HepG2 (cell line): ENCODE measurements around the gene KISS1R. TPM values are rescaled to one million over a fixed set of nuclear protein-coding genes. Genes with fewer than 3 reads are reported as not detected.

Source experiments
- ATAD3A ChIP-seq: sonication (generic); formaldehyde crosslinking; IDR thresholded peaks from 2 replicates; pipeline ENCODE4 v1.4.0; 2020; ENCODE audit warnings: missing genetic modification reagents
- CREB1 ChIP-seq, 2 experiments: fragments of 450-650 bp in 1 of 2; IDR thresholded peaks; 2 replicates each; pipeline ENCODE4 v1.6.1; 2016 to 2017; ENCODE audit warnings: control low read depth in 1 of 2, mild to moderate bottlenecking in 1 of 2, missing compliant biosample characterization in 1 of 2, missing genetic modification characterization in 1 of 2
- FLYWCH1 ChIP-seq: sonication (generic); formaldehyde crosslinking; IDR thresholded peaks from 2 replicates; pipeline ENCODE4 v1.8.1; 2023; ENCODE audit warnings: mild to moderate bottlenecking, missing genetic modification reagents
- GATAD1 ChIP-seq: IDR thresholded peaks from 2 replicates; pipeline ENCODE4 v1.6.1; 2016; ENCODE audit warnings: missing genetic modification reagents, missing compliant biosample characterization
- KLF16 ChIP-seq, 2 experiments: sonication (generic) in 1 of 2; formaldehyde crosslinking in 1 of 2; IDR thresholded peaks; 2 replicates each; pipeline versions ENCODE4 v1.6.1 to v1.8.0; 2016 to 2023; ENCODE audit warnings: missing genetic modification reagents in 2 of 2, missing compliant biosample characterization in 1 of 2
- NFKB2 ChIP-seq: sonication (generic); formaldehyde crosslinking; IDR thresholded peaks from 2 replicates; pipeline ENCODE4 v1.4.0; 2020; ENCODE audit warnings: missing genetic modification reagents, borderline replicate concordance
- ZNF343 ChIP-seq: sonication (generic); formaldehyde crosslinking; IDR thresholded peaks from 2 replicates; pipeline ENCODE4 v1.4.0; 2020; ENCODE audit warnings: mild to moderate bottlenecking, missing genetic modification reagents
- ZNF441 ChIP-seq: sonication (generic); formaldehyde crosslinking; IDR thresholded peaks from 2 replicates; pipeline ENCODE4 v1.7.0; 2021; ENCODE audit warnings: missing genetic modification reagents, borderline replicate concordance
- ZNF496 ChIP-seq: sonication (generic); formaldehyde crosslinking; IDR thresholded peaks from 2 replicates; pipeline ENCODE4 v1.8.1; 2023; ENCODE audit warnings: mild to moderate bottlenecking, moderate library complexity, missing genetic modification reagents; ENCODE audit not compliant: insufficient replicate concordance
- ZNF749 ChIP-seq: sonication (generic); formaldehyde crosslinking; IDR thresholded peaks from 2 replicates; pipeline ENCODE4 v1.8.0; 2022; ENCODE audit warnings: mild to moderate bottlenecking, missing genetic modification reagents, moderate library complexity, borderline replicate concordance
- polyA plus RNA-seq, 8 experiments: library from polyadenylated mRNA; depleted of rRNA in 3 of 8; stranded (reverse) in 7 of 8; unstranded in 1 of 8; fragments of >200 nt; fragmentation: Illumina TruSeq in 4 of 8; extraction: Trizol in 4 of 8; gene quantifications; 2 replicates each; pipeline versions ENCODE4 v1.2.1 to v1.2.3, GENCODE V29; 2011 to 2016; ENCODE audit warnings: low read depth in 4 of 8, missing spikeins in 1 of 8, mixed read lengths in 1 of 8; ENCODE audit not compliant: insufficient read depth in 1 of 8
- total RNA-seq, 5 experiments: library from RNA; depleted of rRNA; stranded (reverse); fragments of >200 nt; fragmentation: Illumina TruSeq; extraction: Trizol; gene quantifications; 2 replicates each; pipeline ENCODE4 v1.2.3, GENCODE V29; 2016; ENCODE audit warnings: low read depth in 1 of 5
- TF ChIP-seq, protein P1 (sequence below): sonication (generic); formaldehyde crosslinking; IDR thresholded peaks from 2 replicates; pipeline ENCODE4 v1.4.0; 2020; ENCODE audit warnings: missing genetic modification reagents, borderline replicate concordance
- TF ChIP-seq, protein P2 (sequence below): sonication (generic); formaldehyde crosslinking; IDR thresholded peaks from 2 replicates; pipeline ENCODE4 v1.4.0; 2020; ENCODE audit warnings: missing genetic modification reagents
- TF ChIP-seq, protein P3 (sequence below): sonication (generic); formaldehyde crosslinking; IDR thresholded peaks from 2 replicates; pipeline ENCODE4 v1.4.0; 2020; ENCODE audit warnings: mild to moderate bottlenecking, missing genetic modification reagents
- TF ChIP-seq, protein P4 (sequence below): sonication (generic); formaldehyde crosslinking; IDR thresholded peaks from 2 replicates; pipeline ENCODE4 v1.4.0; 2020; ENCODE audit warnings: mild to moderate bottlenecking, missing genetic modification reagents
- TF ChIP-seq, protein P5 (sequence below): sonication (generic); formaldehyde crosslinking; IDR thresholded peaks from 2 replicates; pipeline ENCODE4 v1.5.1; 2020; ENCODE audit warnings: mild to moderate bottlenecking, missing genetic modification reagents, borderline replicate concordance

Gene KISS1R
- total and polyA plus RNA-seq, 2 of the 13 experiments (the other 11 are each of a cell fraction or from before 2014, with no cell fraction given): 1.1 to 10.2 TPM

DNA sequence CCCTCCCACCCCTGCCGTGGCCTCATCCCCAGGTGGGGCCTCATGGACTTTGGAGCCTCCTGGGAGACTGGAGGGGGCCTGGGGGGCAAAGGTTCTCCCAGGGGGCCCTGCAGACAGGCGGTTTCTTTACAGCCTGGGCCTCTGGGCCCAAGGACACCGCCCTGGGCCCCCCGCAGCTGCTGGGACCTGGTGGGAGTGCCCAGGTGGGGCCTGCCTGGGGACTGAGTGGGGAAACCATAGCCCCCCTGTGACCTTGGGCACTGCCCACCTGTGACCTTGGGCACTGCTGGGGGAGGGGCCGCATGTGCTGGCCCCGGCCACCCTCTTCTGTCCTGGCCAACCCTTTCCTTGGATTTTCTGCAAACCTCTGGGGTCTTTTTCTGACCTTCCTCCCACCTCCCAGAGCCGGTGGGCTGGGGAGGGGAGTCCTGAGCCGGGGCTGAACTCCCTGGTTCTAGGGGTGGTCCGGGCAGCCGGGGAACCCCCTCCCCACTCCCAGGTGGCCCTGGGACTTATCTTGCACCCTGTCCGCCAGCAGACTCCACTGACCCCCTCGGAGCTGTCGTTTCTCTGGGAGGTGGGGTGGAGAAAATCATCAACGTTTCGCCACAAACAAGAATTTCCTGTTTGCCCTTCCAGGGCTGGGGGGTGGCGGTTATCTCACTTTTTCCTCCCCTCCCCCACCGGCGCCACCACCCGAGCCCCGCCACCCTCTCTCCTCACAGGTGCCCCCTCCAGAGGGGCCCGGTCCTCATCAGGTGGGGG, 35.7 kb downstream of the KISS1R start (continued):
- TF ChIP-seq, protein P1, sequence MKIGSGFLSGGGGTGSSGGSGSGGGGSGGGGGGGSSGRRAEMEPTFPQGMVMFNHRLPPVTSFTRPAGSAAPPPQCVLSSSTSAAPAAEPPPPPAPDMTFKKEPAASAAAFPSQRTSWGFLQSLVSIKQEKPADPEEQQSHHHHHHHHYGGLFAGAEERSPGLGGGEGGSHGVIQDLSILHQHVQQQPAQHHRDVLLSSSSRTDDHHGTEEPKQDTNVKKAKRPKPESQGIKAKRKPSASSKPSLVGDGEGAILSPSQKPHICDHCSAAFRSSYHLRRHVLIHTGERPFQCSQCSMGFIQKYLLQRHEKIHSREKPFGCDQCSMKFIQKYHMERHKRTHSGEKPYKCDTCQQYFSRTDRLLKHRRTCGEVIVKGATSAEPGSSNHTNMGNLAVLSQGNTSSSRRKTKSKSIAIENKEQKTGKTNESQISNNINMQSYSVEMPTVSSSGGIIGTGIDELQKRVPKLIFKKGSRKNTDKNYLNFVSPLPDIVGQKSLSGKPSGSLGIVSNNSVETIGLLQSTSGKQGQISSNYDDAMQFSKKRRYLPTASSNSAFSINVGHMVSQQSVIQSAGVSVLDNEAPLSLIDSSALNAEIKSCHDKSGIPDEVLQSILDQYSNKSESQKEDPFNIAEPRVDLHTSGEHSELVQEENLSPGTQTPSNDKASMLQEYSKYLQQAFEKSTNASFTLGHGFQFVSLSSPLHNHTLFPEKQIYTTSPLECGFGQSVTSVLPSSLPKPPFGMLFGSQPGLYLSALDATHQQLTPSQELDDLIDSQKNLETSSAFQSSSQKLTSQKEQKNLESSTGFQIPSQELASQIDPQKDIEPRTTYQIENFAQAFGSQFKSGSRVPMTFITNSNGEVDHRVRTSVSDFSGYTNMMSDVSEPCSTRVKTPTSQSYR: peak; percentile 97
- TF ChIP-seq ZNF496 (CRISPR knock-in tag) (no peak), KLF16 (CRISPR knock-in tag; IDR thresholded peaks at IDR 0.05) (peak in 1 of 2 experiments; percentile 95; a peak in 1 of 4 replicates), ZNF749 (CRISPR knock-in tag) (no peak), CREB1 (IDR thresholded peaks at IDR 0.05) (no peak), CREB1 (CRISPR knock-in tag; IDR thresholded peaks at IDR 0.05) (peak; percentile 77; the same call in 1 of the 2 replicates), FLYWCH1 (CRISPR knock-in tag) (no peak), NFKB2 (CRISPR knock-in tag) (peak; percentile 84; the same call in 1 of the 2 replicates), ZNF343 (CRISPR knock-in tag) (no peak), ATAD3A (CRISPR knock-in tag) (no peak), GATAD1 (CRISPR knock-in tag) (peak; percentile 75), ZNF441 (CRISPR knock-in tag) (no peak; the same call in 1 of the 2 replicates)
- TF ChIP-seq, protein P2, sequence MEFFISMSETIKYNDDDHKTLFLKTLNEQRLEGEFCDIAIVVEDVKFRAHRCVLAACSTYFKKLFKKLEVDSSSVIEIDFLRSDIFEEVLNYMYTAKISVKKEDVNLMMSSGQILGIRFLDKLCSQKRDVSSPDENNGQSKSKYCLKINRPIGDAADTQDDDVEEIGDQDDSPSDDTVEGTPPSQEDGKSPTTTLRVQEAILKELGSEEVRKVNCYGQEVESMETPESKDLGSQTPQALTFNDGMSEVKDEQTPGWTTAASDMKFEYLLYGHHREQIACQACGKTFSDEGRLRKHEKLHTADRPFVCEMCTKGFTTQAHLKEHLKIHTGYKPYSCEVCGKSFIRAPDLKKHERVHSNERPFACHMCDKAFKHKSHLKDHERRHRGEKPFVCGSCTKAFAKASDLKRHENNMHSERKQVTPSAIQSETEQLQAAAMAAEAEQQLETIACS (CRISPR knock-in tag): no peak
- TF ChIP-seq, protein P3, sequence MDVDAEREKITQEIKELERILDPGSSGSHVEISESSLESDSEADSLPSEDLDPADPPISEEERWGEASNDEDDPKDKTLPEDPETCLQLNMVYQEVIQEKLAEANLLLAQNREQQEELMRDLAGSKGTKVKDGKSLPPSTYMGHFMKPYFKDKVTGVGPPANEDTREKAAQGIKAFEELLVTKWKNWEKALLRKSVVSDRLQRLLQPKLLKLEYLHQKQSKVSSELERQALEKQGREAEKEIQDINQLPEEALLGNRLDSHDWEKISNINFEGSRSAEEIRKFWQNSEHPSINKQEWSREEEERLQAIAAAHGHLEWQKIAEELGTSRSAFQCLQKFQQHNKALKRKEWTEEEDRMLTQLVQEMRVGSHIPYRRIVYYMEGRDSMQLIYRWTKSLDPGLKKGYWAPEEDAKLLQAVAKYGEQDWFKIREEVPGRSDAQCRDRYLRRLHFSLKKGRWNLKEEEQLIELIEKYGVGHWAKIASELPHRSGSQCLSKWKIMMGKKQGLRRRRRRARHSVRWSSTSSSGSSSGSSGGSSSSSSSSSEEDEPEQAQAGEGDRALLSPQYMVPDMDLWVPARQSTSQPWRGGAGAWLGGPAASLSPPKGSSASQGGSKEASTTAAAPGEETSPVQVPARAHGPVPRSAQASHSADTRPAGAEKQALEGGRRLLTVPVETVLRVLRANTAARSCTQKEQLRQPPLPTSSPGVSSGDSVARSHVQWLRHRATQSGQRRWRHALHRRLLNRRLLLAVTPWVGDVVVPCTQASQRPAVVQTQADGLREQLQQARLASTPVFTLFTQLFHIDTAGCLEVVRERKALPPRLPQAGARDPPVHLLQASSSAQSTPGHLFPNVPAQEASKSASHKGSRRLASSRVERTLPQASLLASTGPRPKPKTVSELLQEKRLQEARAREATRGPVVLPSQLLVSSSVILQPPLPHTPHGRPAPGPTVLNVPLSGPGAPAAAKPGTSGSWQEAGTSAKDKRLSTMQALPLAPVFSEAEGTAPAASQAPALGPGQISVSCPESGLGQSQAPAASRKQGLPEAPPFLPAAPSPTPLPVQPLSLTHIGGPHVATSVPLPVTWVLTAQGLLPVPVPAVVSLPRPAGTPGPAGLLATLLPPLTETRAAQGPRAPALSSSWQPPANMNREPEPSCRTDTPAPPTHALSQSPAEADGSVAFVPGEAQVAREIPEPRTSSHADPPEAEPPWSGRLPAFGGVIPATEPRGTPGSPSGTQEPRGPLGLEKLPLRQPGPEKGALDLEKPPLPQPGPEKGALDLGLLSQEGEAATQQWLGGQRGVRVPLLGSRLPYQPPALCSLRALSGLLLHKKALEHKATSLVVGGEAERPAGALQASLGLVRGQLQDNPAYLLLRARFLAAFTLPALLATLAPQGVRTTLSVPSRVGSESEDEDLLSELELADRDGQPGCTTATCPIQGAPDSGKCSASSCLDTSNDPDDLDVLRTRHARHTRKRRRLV (CRISPR knock-in tag): peak; percentile 91
- TF ChIP-seq, protein P4, sequence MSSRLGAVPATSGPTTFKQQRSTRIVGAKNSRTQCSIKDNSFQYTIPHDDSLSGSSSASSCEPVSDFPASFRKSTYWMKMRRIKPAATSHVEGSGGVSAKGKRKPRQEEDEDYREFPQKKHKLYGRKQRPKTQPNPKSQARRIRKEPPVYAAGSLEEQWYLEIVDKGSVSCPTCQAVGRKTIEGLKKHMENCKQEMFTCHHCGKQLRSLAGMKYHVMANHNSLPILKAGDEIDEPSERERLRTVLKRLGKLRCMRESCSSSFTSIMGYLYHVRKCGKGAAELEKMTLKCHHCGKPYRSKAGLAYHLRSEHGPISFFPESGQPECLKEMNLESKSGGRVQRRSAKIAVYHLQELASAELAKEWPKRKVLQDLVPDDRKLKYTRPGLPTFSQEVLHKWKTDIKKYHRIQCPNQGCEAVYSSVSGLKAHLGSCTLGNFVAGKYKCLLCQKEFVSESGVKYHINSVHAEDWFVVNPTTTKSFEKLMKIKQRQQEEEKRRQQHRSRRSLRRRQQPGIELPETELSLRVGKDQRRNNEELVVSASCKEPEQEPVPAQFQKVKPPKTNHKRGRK (CRISPR knock-in tag): no peak
- TF ChIP-seq, protein P5, sequence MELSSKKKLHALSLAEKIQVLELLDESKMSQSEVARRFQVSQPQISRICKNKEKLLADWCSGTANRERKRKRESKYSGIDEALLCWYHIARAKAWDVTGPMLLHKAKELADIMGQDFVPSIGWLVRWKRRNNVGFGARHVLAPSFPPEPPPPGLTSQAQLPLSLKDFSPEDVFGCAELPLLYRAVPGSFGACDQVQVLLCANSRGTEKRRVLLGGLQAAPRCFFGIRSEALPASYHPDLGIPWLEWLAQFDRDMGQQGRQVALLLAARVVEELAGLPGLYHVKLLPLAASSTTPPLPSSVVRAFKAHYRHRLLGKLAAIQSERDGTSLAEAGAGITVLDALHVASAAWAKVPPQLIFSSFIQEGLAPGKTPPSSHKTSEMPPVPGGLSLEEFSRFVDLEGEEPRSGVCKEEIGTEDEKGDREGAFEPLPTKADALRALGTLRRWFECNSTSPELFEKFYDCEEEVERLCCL: no peak
